Progenitor cell of endocrine pancreas (in vitro differentiated cells): Measurements from ENCODE around the gene WNT9A. TPM values are rescaled to one million over a fixed set of nuclear protein-coding genes. Genes with fewer than 3 reads are reported as not detected.

Source experiments
- DNase-seq: peaks from one replicate; pipeline ENCODE4 v3.0.0; 2021; ENCODE audit warnings: low spot score; ENCODE audit not compliant: unreplicated experiment
- H3K27ac Mint-ChIP-seq: 2 replicates; pipeline ENCODE4 v1.8.0; 2021; ENCODE audit warnings: mild to moderate bottlenecking, moderate library complexity, mixed read lengths
- H3K27me3 Mint-ChIP-seq: 2 replicates; pipeline ENCODE4 v1.8.0; 2021; ENCODE audit warnings: mixed read lengths
- H3K36me3 Mint-ChIP-seq: 2 replicates; pipeline ENCODE4 v1.8.0; 2022; ENCODE audit warnings: mixed read lengths; ENCODE audit not compliant: insufficient read depth
- H3K4me1 Mint-ChIP-seq: 2 replicates; pipeline ENCODE4 v1.8.0; 2021; ENCODE audit warnings: low read depth, mixed read lengths
- H3K4me3 Mint-ChIP-seq: 2 replicates; pipeline ENCODE4 v1.8.0; 2021; ENCODE audit warnings: low read depth, mild to moderate bottlenecking, moderate library complexity, mixed read lengths
- H3K9me3 Mint-ChIP-seq: 2 replicates; pipeline ENCODE4 v1.8.0; 2021; ENCODE audit warnings: low read depth, mixed read lengths
- total RNA-seq: library from RNA; stranded (reverse); gene quantifications from 2 replicates; pipeline ENCODE4 v1.2.1, GENCODE V29; 2021
- TF ChIP-seq, protein P1 (sequence below): fragments of 200-600 bp; sonication (generic); IDR thresholded peaks from one replicate; pipeline ENCODE4 v1.5.0; 2021; ENCODE audit warnings: antibody characterized with exemption, mild to moderate bottlenecking; ENCODE audit not compliant: unreplicated experiment

WNT9A gene
- total RNA-seq, 1 donor from 2014 or later = 1.2 TPM

DNA sequence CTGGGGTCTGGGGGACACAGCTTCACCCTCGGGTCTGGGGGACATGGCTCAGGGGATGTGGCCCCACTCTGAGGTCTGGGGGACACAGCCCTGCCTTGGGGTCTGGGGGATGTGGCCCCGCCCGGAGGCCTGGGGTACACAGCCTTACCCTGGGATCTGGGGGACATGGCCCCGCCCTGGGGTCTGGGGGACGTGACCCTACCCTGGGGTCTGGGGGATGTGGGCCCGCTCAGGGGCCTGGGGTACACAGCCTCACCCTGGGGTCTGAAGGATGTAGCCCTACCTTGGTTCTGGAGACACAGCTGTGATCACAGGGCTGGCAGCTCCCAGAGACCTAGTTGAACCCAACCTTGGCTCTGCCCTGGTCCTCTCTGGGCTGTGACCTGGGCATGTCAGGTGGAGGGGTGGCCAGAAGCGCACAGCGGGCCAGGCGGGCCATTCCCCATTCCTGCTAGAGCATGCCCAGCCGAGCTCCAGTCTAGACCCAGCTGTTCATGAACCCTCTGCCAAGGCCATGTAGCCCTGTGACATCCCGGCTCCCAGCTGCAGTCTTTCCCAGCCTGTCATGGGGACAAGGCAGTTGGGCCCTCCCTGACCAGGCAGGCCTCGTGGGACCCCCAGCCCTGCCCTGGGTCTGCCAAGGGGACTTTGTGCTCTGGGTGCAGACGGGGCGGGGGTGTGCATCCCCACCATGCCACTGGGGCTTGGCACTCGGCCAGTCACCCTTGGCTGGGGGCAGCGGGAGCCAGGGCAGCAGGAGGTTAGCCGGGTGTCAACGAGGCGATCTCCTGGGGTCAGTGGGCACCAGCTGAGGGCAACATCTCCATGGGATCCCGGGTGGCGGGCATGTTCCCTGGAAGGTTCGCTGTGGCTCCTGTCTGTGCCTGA, 43.9 kb downstream of the WNT9A start:
- Mint-ChIP-seq H3K27ac (no peak overlapping the region), H3K4me1 (peaks cover 1% of the 10 kb centered on the region), H3K36me3 (no peaks in the 10 kb centered on the region), H3K4me3 (no peak overlapping the region), H3K9me3 (no peaks in the 10 kb centered on the region), H3K27me3 (peaks cover 5% of the 10 kb centered on the region)
- TF ChIP-seq, protein P1, sequence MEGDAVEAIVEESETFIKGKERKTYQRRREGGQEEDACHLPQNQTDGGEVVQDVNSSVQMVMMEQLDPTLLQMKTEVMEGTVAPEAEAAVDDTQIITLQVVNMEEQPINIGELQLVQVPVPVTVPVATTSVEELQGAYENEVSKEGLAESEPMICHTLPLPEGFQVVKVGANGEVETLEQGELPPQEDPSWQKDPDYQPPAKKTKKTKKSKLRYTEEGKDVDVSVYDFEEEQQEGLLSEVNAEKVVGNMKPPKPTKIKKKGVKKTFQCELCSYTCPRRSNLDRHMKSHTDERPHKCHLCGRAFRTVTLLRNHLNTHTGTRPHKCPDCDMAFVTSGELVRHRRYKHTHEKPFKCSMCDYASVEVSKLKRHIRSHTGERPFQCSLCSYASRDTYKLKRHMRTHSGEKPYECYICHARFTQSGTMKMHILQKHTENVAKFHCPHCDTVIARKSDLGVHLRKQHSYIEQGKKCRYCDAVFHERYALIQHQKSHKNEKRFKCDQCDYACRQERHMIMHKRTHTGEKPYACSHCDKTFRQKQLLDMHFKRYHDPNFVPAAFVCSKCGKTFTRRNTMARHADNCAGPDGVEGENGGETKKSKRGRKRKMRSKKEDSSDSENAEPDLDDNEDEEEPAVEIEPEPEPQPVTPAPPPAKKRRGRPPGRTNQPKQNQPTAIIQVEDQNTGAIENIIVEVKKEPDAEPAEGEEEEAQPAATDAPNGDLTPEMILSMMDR = no peak
- DNase-seq = no peak

DNA sequence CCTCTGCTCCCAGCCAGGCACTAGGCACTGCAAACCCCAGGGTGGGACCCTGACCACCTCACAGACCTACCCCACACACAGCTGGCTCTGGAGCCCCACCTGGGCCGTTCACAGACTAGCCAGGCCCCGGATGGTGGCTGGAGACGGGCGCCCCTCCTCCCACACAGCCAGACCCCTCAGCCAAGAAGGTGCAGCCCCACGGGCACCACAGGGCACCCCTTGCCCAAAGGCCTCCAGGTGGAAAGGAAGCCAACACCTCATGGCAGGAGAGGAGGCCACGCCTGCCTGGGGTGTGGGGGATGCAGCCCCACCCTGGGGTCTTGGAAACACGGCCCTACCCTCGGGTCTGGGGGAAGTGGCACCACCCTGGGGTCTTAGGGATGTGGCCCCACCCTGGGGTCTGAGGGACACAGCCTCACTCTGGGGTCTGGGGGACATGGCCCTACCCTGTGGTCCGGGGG, 44.6 kb downstream of the WNT9A start:
- H3K4me1 Mint-ChIP-seq = peaks cover 1% of the 10 kb centered on the region
- H3K27ac Mint-ChIP-seq = no peak overlapping the region
- H3K4me3 Mint-ChIP-seq = no peak overlapping the region
- no peaks in the 10 kb centered on the region for H3K9me3 Mint-ChIP-seq
- no peak for DNase-seq
- TF ChIP-seq, protein P1 = no peak
- peaks cover 3% of the 10 kb centered on the region for H3K27me3 Mint-ChIP-seq
- H3K36me3 Mint-ChIP-seq = no peaks in the 10 kb centered on the region

DNA sequence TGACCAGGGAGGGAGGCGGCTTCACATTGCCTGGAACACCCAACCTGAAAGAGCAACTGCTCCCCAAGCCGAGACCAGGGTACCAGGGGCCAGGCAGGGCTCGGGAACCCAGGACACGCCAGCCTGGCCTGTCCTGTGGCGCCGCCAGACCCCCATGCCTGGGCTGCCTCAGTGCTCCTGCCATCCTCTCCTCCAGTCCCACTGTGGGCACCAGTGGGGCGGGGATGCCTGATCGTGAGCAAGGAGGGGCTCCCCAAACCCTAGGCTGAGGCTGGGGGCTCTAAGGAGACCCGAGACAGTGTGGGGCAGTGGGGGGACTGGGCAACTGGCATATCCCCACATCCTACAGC, 45.1 kb downstream of the WNT9A start:
- Mint-ChIP-seq H3K4me3 (no peak overlapping the region), H3K9me3 (no peaks in the 10 kb centered on the region), H3K27ac (no peak overlapping the region), H3K36me3 (no peaks in the 10 kb centered on the region), H3K4me1 (peaks cover 1% of the 10 kb centered on the region), H3K27me3 (peaks cover 3% of the 10 kb centered on the region)
- TF ChIP-seq, protein P1 = no peak
- no peak for DNase-seq

DNA sequence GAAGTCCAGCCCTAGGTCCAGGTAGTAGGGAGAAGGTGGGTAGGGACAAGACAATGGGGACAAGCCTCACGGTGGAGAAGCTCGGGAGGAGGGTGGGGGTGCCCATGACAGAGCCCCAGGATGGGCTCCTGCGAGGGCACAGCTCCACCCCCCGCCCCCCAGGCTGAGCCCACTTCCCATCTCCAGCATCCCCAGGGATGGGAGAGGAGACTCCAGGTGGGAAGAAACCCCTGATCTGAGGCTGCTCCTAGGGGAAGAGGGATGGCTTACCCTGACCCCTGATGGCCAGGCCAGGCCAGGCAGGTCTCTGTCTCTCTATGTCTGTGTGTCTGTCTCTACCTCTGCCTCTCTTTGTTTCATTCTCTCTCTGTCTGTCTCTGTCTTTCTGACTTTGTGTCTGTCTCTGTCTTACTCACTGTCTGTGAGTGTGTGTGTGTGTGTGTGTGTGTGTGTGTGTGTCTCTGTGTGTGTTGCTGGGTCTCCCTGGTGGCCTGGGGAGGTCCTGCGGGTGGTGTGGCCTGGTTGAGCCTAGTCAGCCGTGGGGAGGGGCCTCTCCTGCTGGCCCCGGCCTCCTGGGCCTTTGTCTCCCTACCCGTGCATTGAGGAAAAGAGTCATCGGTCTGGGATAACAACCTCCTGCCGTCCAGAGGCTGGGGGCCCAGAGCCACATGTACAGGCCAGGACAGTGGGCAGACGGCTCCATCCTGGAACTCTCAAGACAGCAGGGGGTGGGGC, 45.7 kb downstream of the WNT9A start:
- H3K9me3 Mint-ChIP-seq = no peaks in the 10 kb centered on the region
- H3K27me3 Mint-ChIP-seq = peaks cover 3% of the 10 kb centered on the region
- peaks cover 1% of the 10 kb centered on the region for H3K4me1 Mint-ChIP-seq
- peak overlapping the region; percentile 17 for H3K27ac Mint-ChIP-seq
- H3K4me3 Mint-ChIP-seq = no peak overlapping the region
- DNase-seq = no peak
- no peaks in the 10 kb centered on the region for H3K36me3 Mint-ChIP-seq
- TF ChIP-seq, protein P1 = no peak

DNA sequence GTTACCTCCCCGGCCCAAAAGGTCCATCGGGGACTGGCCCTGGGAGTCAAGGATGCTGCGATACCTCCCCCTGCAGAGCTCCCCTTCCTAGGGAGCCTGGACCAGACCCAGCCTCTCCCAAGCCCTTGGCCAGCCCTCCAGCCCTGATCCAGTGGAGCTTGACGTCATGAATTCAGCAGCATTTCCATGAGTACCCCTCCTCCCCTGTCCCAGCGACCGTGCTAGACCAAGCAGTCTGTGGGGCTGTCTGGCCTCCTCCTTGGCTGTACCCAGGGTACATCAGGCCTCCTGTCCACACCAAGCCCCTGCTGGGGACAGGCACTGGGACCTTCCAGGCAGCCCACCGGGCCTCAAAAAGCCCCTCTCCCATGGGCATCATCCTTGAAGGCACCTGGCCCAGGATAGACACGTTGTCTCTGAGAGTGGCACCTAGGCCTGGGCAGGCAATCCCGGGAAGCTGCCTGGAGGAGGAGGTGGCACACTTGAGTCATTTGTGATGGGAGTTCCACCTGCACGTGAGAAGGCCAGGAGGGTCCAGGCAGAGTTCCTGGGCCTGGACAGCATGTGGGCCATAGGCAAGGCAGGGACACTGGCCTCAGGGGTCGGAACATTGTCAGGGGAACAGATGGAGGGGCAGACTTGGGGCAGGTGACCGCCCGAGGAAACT, 46.4 kb downstream of the WNT9A start:
- no peak for DNase-seq
- TF ChIP-seq, protein P1 = no peak

More for the DNA sequence above, 46.4 kb downstream of the WNT9A start:
- Mint-ChIP-seq H3K9me3 (no peaks in the 10 kb centered on the region), H3K4me3 (no peak overlapping the region), H3K36me3 (no peaks in the 10 kb centered on the region), H3K27ac (no peak overlapping the region), H3K27me3 (peaks cover 3% of the 10 kb centered on the region), H3K4me1 (peaks cover 1% of the 10 kb centered on the region)
